A673 (cell line): Measurements from ENCODE around the gene ADAT2. TPM values are rescaled to one million over a fixed set of nuclear protein-coding genes. Genes with fewer than 3 reads are reported as not detected.

Source experiments
- BruUV-seq: library from RNA; stranded (reverse); fragments of 400-500 nt; replicated peaks from 2 replicates; lab custom pipeline; 2021; lab: Mats Ljungman, UMichigan
- CTCF ChIA-PET: fragments of 300-600 bp; sonication (Branson Sonifier 250); formaldehyde crosslinking; loops from one replicate; lab custom pipeline; 2022; ENCODE audit warnings: antibody characterized with exemption; lab: Charles Lee
- POLR2A ChIA-PET: fragments of 300-600 bp; sonication (Branson Sonifier 250); formaldehyde crosslinking; loops from one replicate; lab custom pipeline; 2022; ENCODE audit warnings: antibody characterized with exemption; ENCODE audit not compliant: low non-redundant PET; lab: Charles Lee
- DNase-seq: peaks from one replicate; pipeline ENCODE4 v3.0.0-alpha.2; 2015; ENCODE audit warnings: low spot score
- H3K27ac ChIP-seq: fragments of 200-600 bp; sonication (generic); 2 replicates; pipeline ENCODE4 v1.5.1; 2016; ENCODE audit warnings: mixed run types, low read depth, mild to moderate bottlenecking, mixed read lengths, antibody characterized with exemption, low read length; ENCODE audit not compliant: poor library complexity, severe bottlenecking
- H3K27me3 ChIP-seq: fragments of 200-600 bp; sonication (generic); replicated peaks from 2 replicates; pipeline ENCODE4 v1.6.1; 2017; ENCODE audit warnings: mixed run types, low read depth, mild to moderate bottlenecking, mixed read lengths, antibody characterized with exemption, low read length; ENCODE audit not compliant: insufficient read depth, poor library complexity
- H3K36me3 ChIP-seq: fragments of 200-600 bp; sonication (generic); 2 replicates; pipeline ENCODE4 v1.6.1; 2016; ENCODE audit warnings: mixed run types, mild to moderate bottlenecking, mixed read lengths, antibody characterized with exemption, low read length; ENCODE audit not compliant: insufficient read depth, poor library complexity, severe bottlenecking
- H3K4me1 ChIP-seq: fragments of 200-600 bp; sonication (generic); 2 replicates; pipeline ENCODE4 v1.6.1; 2017; ENCODE audit warnings: mixed run types, mild to moderate bottlenecking, mixed read lengths, antibody characterized with exemption, low read length; ENCODE audit not compliant: insufficient read depth, poor library complexity, severe bottlenecking
- H3K4me3 ChIP-seq: fragments of 200-600 bp; sonication (generic); 2 replicates; pipeline ENCODE4 v1.5.1; 2016; ENCODE audit warnings: low read depth, mixed run types, mild to moderate bottlenecking, mixed read lengths, low read length; ENCODE audit not compliant: poor library complexity, severe bottlenecking
- H3K9me3 ChIP-seq: fragments of 200-600 bp; sonication (generic); 2 replicates; pipeline ENCODE4 v1.6.1; 2016; ENCODE audit warnings: mixed run types, low read depth, mild to moderate bottlenecking, mixed read lengths, antibody characterized with exemption, low read length; ENCODE audit not compliant: poor library complexity, severe bottlenecking
- EZH2 ChIP-seq: fragments of 200-600 bp; sonication (generic); IDR thresholded peaks from 2 replicates; pipeline ENCODE4 v1.6.1; 2017; ENCODE audit warnings: borderline replicate concordance, low read depth, mild to moderate bottlenecking, mixed read lengths, antibody characterized with exemption, low read length; ENCODE audit not compliant: poor library complexity, severe bottlenecking
- intact Hi-C: fragments of 100-400 bp; cut with micrococcal nuclease; formaldehyde crosslinking; loops from one replicate; pipeline ENCODE4 v1.10.0; 2022; ENCODE audit not compliant: unreplicated experiment
- total RNA-seq: library from RNA; stranded (reverse); gene quantifications from 2 replicates; pipeline ENCODE4 v1.2.3, GENCODE V29; 2021
- TF ChIP-seq, protein P1 (sequence below): fragments of 300-800, 200-600 bp; sonication (generic); conservative IDR thresholded peaks from 2 replicates; pipeline ENCODE4 v1.5.1; 2017; ENCODE audit warnings: low read depth, mild to moderate bottlenecking, antibody characterized with exemption, low read length, moderate library complexity, mixed read lengths

Gene ADAT2
- total RNA-seq, 1 experiment from 2014 or later = 9.9 TPM

DNA sequence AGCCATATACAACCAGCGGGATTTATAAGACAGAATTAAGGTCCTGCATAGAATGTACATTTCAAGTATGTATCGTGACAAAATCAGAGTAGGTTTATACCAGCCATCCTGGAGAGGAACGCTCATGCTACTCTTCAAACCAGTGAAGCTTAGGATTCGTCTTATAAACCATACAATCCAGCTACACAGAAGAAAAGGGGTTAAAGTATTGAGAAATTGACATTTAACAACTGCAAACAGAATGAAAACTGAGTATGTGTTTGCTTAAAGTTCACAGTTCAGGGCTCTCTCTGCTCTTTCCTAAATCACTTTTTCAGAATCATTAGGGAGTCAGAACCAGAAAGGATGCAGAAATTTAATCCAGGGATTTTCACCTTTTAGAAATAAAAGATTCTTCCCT lies 17.9 kb downstream of the ADAT2 start:
- ChIA-PET CTCF (no interaction called here), POLR2A (no interaction called here)
- TF ChIP-seq, protein P1, sequence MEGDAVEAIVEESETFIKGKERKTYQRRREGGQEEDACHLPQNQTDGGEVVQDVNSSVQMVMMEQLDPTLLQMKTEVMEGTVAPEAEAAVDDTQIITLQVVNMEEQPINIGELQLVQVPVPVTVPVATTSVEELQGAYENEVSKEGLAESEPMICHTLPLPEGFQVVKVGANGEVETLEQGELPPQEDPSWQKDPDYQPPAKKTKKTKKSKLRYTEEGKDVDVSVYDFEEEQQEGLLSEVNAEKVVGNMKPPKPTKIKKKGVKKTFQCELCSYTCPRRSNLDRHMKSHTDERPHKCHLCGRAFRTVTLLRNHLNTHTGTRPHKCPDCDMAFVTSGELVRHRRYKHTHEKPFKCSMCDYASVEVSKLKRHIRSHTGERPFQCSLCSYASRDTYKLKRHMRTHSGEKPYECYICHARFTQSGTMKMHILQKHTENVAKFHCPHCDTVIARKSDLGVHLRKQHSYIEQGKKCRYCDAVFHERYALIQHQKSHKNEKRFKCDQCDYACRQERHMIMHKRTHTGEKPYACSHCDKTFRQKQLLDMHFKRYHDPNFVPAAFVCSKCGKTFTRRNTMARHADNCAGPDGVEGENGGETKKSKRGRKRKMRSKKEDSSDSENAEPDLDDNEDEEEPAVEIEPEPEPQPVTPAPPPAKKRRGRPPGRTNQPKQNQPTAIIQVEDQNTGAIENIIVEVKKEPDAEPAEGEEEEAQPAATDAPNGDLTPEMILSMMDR = no peak
- TF ChIP-seq EZH2 = no peak
- no peak overlapping the region for H3K4me3 ChIP-seq
- H3K27me3 ChIP-seq = no peaks in the 10 kb centered on the region
- BruUV-seq = no TSS peak
- peaks cover 8% of the 10 kb centered on the region for H3K36me3 ChIP-seq
- intact Hi-C loops = no loop called here
- H3K27ac ChIP-seq = no peak overlapping the region
- H3K4me1 ChIP-seq = no peaks in the 10 kb centered on the region
- H3K9me3 ChIP-seq = no peaks in the 10 kb centered on the region
- DNase-seq = no peak

DNA sequence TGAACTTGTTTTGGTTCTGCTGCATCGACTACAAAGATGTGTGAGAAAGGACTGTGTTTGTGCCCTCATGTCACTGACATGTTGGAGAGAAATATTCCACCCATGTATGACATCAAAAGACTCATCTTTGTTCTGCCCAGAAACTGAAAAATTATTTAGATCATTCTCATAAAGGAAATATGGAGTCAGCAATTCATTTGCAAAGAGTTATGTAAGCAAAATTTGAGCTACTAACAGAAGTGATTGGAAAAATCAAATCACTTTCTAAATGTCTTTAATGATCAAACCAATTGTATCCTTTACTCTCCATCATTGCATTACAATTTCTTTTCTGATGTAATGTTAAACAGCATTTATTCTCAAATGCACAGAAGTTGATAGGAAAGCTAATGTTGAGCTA lies 19.3 kb downstream of the ADAT2 start:
- POLR2A ChIA-PET = no interaction called here
- TF ChIP-seq EZH2 = no peak
- H3K27ac ChIP-seq = no peak overlapping the region
- CTCF ChIA-PET = no interaction called here
- intact Hi-C loops = no loop called here
- no TSS peak for BruUV-seq
- H3K4me3 ChIP-seq = no peak overlapping the region
- no peaks in the 10 kb centered on the region for H3K36me3 ChIP-seq
- no peaks in the 10 kb centered on the region for H3K9me3 ChIP-seq
- H3K27me3 ChIP-seq = no peaks in the 10 kb centered on the region
- no peak for DNase-seq
- no peaks in the 10 kb centered on the region for H3K4me1 ChIP-seq

DNA sequence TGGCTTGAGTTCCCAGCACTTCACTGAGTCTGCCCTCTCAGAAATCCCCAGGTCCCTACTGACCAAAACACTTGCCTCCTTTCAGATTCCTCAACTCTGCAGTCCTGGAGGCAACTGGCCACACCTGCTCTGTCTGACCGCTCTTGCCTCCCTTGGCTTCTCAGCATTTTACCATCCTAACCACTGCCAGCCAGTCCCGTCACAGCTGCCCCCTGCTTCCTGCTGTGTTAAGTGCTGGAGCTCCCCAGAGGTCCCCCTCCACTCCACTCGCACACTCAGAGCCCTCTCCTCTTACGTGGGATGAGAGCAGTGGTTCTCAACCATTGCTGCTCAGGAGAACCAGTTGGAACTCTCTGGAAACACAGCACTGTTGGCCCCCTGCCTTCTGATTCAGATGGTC lies 20.5 kb downstream of the ADAT2 start:
- H3K9me3 ChIP-seq = no peaks in the 10 kb centered on the region
- H3K27me3 ChIP-seq = no peaks in the 10 kb centered on the region
- intact Hi-C loops = loop anchor here (5.0 kb wide), 1 partner anchor 198 kb away; no protein-coding TSS in a partner anchor
- TF ChIP-seq, protein P1 = no peak
- no peak for TF ChIP-seq EZH2
- DNase-seq = no peak
- POLR2A ChIA-PET = no interaction called here
- no peaks in the 10 kb centered on the region for H3K4me1 ChIP-seq
- no TSS peak for BruUV-seq
- CTCF ChIA-PET = no interaction called here
- H3K4me3 ChIP-seq = no peak overlapping the region
- no peak overlapping the region for H3K27ac ChIP-seq
- no peaks in the 10 kb centered on the region for H3K36me3 ChIP-seq
